HL-60 (cell line): ENCODE results near the gene LRP6.

ENCODE experiments used
- DNase-seq, 2 experiments: peaks; one replicate each; pipeline ENCODE4 v3.0.0-alpha.2; 2010 to 2020; ENCODE audit warnings: low read depth in 1 of 2, low spot score in 1 of 2
- H3K27ac ChIP-seq: fragments of 250-450 bp; sonication (Bioruptor Pico); replicated peaks from 2 replicates; pipeline ENCODE4 v1.5.1; 2020; ENCODE audit warnings: mild to moderate bottlenecking, moderate library complexity
- H3K27me3 ChIP-seq: fragments of 250-450 bp; sonication (Bioruptor Pico); 2 replicates; pipeline ENCODE4 v1.5.1; 2021; ENCODE audit warnings: mild to moderate bottlenecking, moderate library complexity; ENCODE audit not compliant: insufficient read depth, poor library complexity, severe bottlenecking
- H3K4me3 ChIP-seq: replicated peaks from 2 replicates; pipeline ENCODE4 v1.5.1; 2011; ENCODE audit warnings: mild to moderate bottlenecking, control low read depth, low read length; ENCODE audit not compliant: insufficient read depth
- CTCF ChIP-seq: IDR thresholded peaks from one replicate; pipeline ENCODE4 v1.5.1; 2011; ENCODE audit warnings: low read length, control low read depth, inconsistent platforms; ENCODE audit not compliant: insufficient read depth
- GABPA ChIP-seq: IDR thresholded peaks from 2 replicates; pipeline ENCODE4 v1.6.1; 2012; ENCODE audit warnings: low read depth
- POLR2AphosphoS5 ChIP-seq: IDR thresholded peaks from 2 replicates; pipeline ENCODE4 v1.6.1; 2012; ENCODE audit warnings: low read depth
- REST ChIP-seq: IDR thresholded peaks from 2 replicates; pipeline ENCODE4 v1.6.1; 2012; ENCODE audit warnings: low read depth; ENCODE audit not compliant: insufficient replicate concordance
- SPI1 ChIP-seq: IDR thresholded peaks from 2 replicates; pipeline ENCODE4 v1.6.1; 2012; ENCODE audit warnings: low read depth, mild to moderate bottlenecking, borderline replicate concordance

Gene LRP6

GRCh38 chr12:12302976-12303375, 36.1 kb upstream of the LRP6 start:
- TF ChIP-seq GABPA (no peak), SPI1 (no peak), POLR2AphosphoS5 (no peak), REST (no peak), CTCF (no peak)
- no peak for DNase-seq
- no peak overlapping the region for H3K27ac ChIP-seq
- H3K27me3 ChIP-seq, result no peaks in the 10 kb centered on the region
- H3K4me3 ChIP-seq, result no peak overlapping the region

GRCh38 chr12:12301122-12301521, 34.3 kb upstream of the LRP6 start:
- Histone ChIP-seq H3K27me3 (no peaks in the 10 kb centered on the region), H3K27ac (no peak overlapping the region), H3K4me3 (no peak overlapping the region)
- DNase-seq, result no peak
- TF ChIP-seq SPI1 (no peak), CTCF (no peak), GABPA (no peak), REST (no peak), POLR2AphosphoS5 (no peak)

GRCh38 chr12:12297201-12297830, 30.5 kb upstream of the LRP6 start:
- DNase-seq, result no peak
- TF ChIP-seq GABPA (no peak), SPI1 (no peak), POLR2AphosphoS5 (no peak), REST (no peak), CTCF (no peak)
- Histone ChIP-seq H3K4me3 (no peak overlapping the region), H3K27me3 (no peaks in the 10 kb centered on the region), H3K27ac (no peak overlapping the region)
